PC-9 (cell line): ENCODE results near the gene CAPN10. TPM values are rescaled to one million over a fixed set of nuclear protein-coding genes. Genes with fewer than 3 reads are reported as not detected.
A peak's percentile ranks its signal among the peaks of the same experiment; 100 is the strongest.
"Not testable (repeated sequence)": the region's sequence is repeated elsewhere in the genome, so short reads cannot be mapped to it uniquely, and the experiment has no call there.

ENCODE experiments used
- BruUV-seq: library from RNA; stranded (reverse); fragments of 400-500 nt; replicated peaks from 2 replicates; lab custom pipeline; 2021; lab: Mats Ljungman, UMichigan
- CTCF ChIA-PET: fragments of 300-600 bp; sonication (Branson Sonifier 250); formaldehyde crosslinking; loops from one replicate; lab custom pipeline; 2022; ENCODE audit warnings: antibody characterized with exemption; lab: Charles Lee
- POLR2A ChIA-PET: fragments of 300-600 bp; sonication (Branson Sonifier 250); formaldehyde crosslinking; loops from one replicate; lab custom pipeline; 2022; ENCODE audit warnings: antibody characterized with exemption; ENCODE audit not compliant: unreplicated experiment; lab: Charles Lee
- DNase-seq, 2 experiments: peaks; one replicate each; pipeline versions ENCODE4 v3.0.0 to v3.0.0-alpha.2; 2015 to 2022; ENCODE audit warnings: mixed read lengths in 1 of 2
- H2AFZ ChIP-seq: fragments of 200-600 bp; sonication (generic); 2 replicates; pipeline ENCODE4 v1.8.1; 2017; ENCODE audit warnings: antibody characterized with exemption
- H3F3A ChIP-seq: fragments of 200-600 bp; sonication (generic); 2 replicates; pipeline ENCODE4 v1.8.1; 2017; ENCODE audit warnings: antibody characterized with exemption, mild to moderate bottlenecking, low read depth; ENCODE audit not compliant: insufficient read depth
- H3K27ac ChIP-seq: fragments of 200-600 bp; sonication (generic); 2 replicates; pipeline ENCODE4 v1.6.1; 2016; ENCODE audit warnings: mixed run types
- H3K27me3 ChIP-seq: fragments of 200-600 bp; sonication (generic); 2 replicates; pipeline ENCODE4 v1.6.1; 2016; ENCODE audit warnings: low read depth, mixed run types; ENCODE audit not compliant: insufficient read depth
- H3K36me3 ChIP-seq: fragments of 200-600 bp; sonication (generic); 2 replicates; pipeline ENCODE4 v1.6.1; 2016; ENCODE audit warnings: low read depth, mixed run types
- H3K4me1 ChIP-seq: fragments of 200-600 bp; sonication (generic); replicated peaks from 2 replicates; pipeline ENCODE4 v1.6.1; 2016; ENCODE audit warnings: mixed run types; ENCODE audit not compliant: insufficient read depth
- H3K4me2 ChIP-seq: fragments of 200-600 bp; sonication (generic); 2 replicates; pipeline ENCODE4 v1.6.1; 2017; ENCODE audit warnings: mixed run types
- H3K4me3 ChIP-seq: fragments of 200-600 bp; sonication (generic); 2 replicates; pipeline ENCODE4 v1.6.1; 2016; ENCODE audit warnings: mixed run types
- H3K79me2 ChIP-seq: fragments of 200-600 bp; sonication (generic); 2 replicates; pipeline ENCODE4 v1.6.1; 2017; ENCODE audit warnings: low read depth, mixed run types
- H3K9me2 ChIP-seq: fragments of 200-600 bp; sonication (generic); 2 replicates; pipeline ENCODE4 v1.8.1; 2017; ENCODE audit warnings: mild to moderate bottlenecking; ENCODE audit not compliant: insufficient read depth
- H3K9me3 ChIP-seq: fragments of 200-600 bp; sonication (generic); 2 replicates; pipeline ENCODE4 v1.8.1; 2016; ENCODE audit warnings: low read depth; ENCODE audit not compliant: insufficient read depth
- H4K20me1 ChIP-seq: fragments of 200-600 bp; sonication (generic); 2 replicates; pipeline ENCODE4 v1.8.1; 2017; ENCODE audit not compliant: insufficient read depth
- EZH2 ChIP-seq: fragments of 200-600 bp; sonication (generic); IDR thresholded peaks from 2 replicates; pipeline ENCODE4 v1.8.0; 2017; ENCODE audit warnings: antibody characterized with exemption, low read depth
- intact Hi-C: fragments of 100-400 bp; cut with micrococcal nuclease; formaldehyde crosslinking; loops from one replicate; pipeline ENCODE4 v1.10.0; 2022; ENCODE audit not compliant: unreplicated experiment
- total RNA-seq: library from RNA; stranded (reverse); gene quantifications from 2 replicates; pipeline ENCODE4 v1.2.3, GENCODE V29; 2021
- TF ChIP-seq, protein P1 (sequence below): fragments of 200-600 bp; sonication (generic); conservative IDR thresholded peaks from 2 replicates; pipeline ENCODE4 v1.6.1; 2017; ENCODE audit warnings: mixed run types, antibody characterized with exemption, mild to moderate bottlenecking, moderate library complexity

Gene CAPN10
- total RNA-seq, 1 experiment from 2014 or later: 49.8 TPM

DNA sequence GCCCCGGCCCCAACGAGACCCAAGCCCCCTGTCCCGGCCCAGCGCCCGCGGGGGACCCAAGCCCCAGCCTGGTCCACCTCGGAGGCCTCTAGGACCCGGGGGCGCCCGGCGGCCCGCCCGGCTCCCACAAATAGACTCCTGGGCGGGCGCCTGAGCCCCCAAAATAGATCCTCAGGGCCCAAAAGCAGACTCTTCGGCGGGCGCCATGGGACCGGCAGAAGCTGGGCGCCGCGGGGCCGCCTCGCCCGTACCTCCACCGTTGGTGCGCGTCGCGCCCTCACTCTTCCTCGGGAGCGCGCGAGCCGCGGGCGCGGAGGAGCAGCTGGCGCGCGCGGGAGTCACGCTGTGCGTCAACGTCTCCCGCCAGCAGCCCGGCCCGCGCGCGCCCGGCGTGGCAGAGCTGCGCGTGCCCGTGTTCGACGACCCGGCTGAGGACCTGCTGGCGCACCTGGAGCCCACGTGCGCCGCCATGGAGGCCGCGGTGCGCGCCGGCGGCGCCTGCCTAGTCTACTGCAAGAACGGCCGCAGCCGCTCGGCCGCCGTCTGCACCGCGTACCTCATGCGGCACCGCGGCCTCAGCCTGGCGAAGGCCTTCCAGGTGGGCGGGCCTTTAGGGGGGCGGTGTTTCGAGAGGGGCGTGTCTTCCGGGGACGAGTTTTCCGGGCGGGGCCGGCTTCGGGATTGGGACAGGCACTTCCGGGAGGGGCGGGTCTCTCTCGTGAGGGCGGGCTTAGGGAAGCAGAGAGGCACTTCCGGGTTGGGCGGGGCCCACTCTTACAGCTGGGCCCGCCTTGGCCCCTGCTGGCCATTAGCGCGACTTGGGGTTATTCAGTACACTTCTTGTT lies 25.8 kb upstream of the CAPN10 start:
- Histone ChIP-seq H3K27me3 (no peaks in the 10 kb centered on the region), H3K79me2 (peaks cover 74% of the 10 kb centered on the region), H3K4me1 (peaks cover 55% of the 10 kb centered on the region), H3K4me2 (peak overlapping the region; percentile 90), H3F3A (peaks cover 41% of the 10 kb centered on the region), H3K36me3 (peaks cover 18% of the 10 kb centered on the region), H3K9me3 (no peaks in the 10 kb centered on the region), H3K9me2 (no peaks in the 10 kb centered on the region), H3K4me3 (peak overlapping the region; percentile 75), H4K20me1 (peaks cover 30% of the 10 kb centered on the region), H3K27ac (peak overlapping the region; percentile 95), H2AFZ (peak overlapping the region; percentile 73; the same call in 1 of the 2 replicates)
- POLR2A ChIA-PET: interaction anchor here (0.6 to 1.5 kb wide), 7 partner anchors 19 to 1126 kb away, joined by 3 to 17 read pairs (median 5); partner anchors contain the start of genes CAPN10 and DTYMK
- intact Hi-C loops: loop anchor here (1.0 to 10.0 kb wide), 6 partner anchors 19 to 496 kb away; partner anchors contain the start of gene CAPN10
- no peak for TF ChIP-seq EZH2
- TF ChIP-seq, protein P1, sequence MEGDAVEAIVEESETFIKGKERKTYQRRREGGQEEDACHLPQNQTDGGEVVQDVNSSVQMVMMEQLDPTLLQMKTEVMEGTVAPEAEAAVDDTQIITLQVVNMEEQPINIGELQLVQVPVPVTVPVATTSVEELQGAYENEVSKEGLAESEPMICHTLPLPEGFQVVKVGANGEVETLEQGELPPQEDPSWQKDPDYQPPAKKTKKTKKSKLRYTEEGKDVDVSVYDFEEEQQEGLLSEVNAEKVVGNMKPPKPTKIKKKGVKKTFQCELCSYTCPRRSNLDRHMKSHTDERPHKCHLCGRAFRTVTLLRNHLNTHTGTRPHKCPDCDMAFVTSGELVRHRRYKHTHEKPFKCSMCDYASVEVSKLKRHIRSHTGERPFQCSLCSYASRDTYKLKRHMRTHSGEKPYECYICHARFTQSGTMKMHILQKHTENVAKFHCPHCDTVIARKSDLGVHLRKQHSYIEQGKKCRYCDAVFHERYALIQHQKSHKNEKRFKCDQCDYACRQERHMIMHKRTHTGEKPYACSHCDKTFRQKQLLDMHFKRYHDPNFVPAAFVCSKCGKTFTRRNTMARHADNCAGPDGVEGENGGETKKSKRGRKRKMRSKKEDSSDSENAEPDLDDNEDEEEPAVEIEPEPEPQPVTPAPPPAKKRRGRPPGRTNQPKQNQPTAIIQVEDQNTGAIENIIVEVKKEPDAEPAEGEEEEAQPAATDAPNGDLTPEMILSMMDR: no peak
- peak; percentile 94 to 100 for DNase-seq
- CTCF ChIA-PET: interaction anchor here (0.9 to 2.4 kb wide), 3 partner anchors 9 to 47 kb away, joined by 5 to 10 read pairs (median 9); partner anchors contain the start of gene CAPN10
- no TSS peak for BruUV-seq

DNA sequence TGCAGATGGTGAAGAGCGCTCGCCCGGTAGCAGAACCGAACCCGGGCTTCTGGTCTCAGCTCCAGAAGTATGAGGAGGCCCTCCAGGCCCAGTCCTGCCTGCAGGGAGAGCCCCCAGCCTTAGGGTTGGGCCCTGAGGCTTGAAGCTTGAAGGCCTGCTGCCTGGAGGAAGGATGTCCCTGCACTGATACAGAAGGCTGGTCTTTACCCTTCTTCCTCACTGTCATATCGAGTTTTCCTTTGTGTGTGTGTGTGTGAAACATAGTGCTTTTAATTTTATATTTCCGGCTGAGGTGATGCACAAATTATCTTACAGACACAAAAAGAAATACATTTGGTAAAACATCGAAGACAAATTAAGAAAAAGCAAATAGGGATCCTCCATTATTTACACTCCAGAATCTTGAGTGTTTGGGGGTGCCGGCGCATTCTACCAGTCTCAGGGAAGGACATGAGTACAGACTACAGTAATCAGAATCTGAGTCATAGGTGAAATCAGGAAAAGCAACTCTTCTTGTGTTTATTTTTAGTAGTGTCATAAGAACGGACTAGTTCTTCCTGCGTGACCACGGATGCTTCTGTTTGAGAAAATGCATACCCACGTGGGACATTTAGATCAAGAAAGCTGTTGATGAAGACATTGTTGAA lies 25.1 kb upstream of the CAPN10 start:
- peaks cover 24% of the 10 kb centered on the region for H4K20me1 ChIP-seq
- peaks cover 18% of the 10 kb centered on the region for H3K36me3 ChIP-seq
- H3K4me3 ChIP-seq: peak overlapping the region; percentile 75
- peak overlapping the region; percentile 89 for H3K4me2 ChIP-seq
- no peak for TF ChIP-seq EZH2
- TF ChIP-seq, protein P1: peak; percentile 35
- 0 out of 2 replicates have a peak overlapping the region, but pooled peaks have one; percentile 5 for H2AFZ ChIP-seq
- CTCF ChIA-PET: interaction anchor here (0.9 to 2.4 kb wide), 3 partner anchors 8 to 47 kb away, joined by 5 to 10 read pairs (median 9); partner anchors contain the start of gene CAPN10
- H3F3A ChIP-seq: peaks cover 46% of the 10 kb centered on the region
- POLR2A ChIA-PET: interaction anchor here (0.6 to 1.5 kb wide), 6 partner anchors 18 to 1125 kb away, joined by 3 to 17 read pairs (median 6); partner anchors contain the start of genes CAPN10 and DTYMK
- BruUV-seq: TSS peak; percentile 57
- DNase-seq: peak; percentile 48 to 96
- peak overlapping the region; percentile 95 for H3K27ac ChIP-seq
- no peaks in the 10 kb centered on the region for H3K27me3 ChIP-seq
- peaks cover 67% of the 10 kb centered on the region for H3K79me2 ChIP-seq
- intact Hi-C loops: loop anchor here (1.0 to 10.0 kb wide), 6 partner anchors 18 to 497 kb away; partner anchors contain the start of gene CAPN10
- no peaks in the 10 kb centered on the region for H3K9me3 ChIP-seq
- H3K4me1 ChIP-seq: peaks cover 60% of the 10 kb centered on the region
- no peaks in the 10 kb centered on the region for H3K9me2 ChIP-seq

DNA sequence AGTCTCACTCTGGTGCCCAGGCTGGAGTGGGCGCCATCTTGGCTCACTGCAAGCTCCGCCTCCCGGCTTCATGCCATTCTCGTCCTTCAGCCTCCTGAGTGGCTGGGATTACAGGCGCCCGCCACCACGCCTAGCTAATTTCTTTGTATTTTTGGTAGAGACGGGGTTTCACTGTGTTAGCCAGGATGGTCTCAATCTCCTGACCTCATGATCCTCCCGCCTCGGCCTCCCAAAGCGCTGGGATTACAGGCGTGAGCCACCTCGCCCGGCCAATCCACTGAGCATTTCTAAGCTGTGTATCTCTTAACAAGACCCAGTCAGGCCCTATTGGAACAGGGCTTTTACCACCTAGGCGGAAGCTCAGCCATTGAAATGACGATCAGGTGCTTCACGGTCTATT lies 23.3 kb upstream of the CAPN10 start:
- CTCF ChIA-PET, POLR2A ChIA-PET: not testable (repeated sequence)

More for the DNA sequence above, 23.3 kb upstream of the CAPN10 start:
- H3K4me3 ChIP-seq, DNase-seq, H3K9me3 ChIP-seq, H3K27me3 ChIP-seq, H3K9me2 ChIP-seq, BruUV-seq, H2AFZ ChIP-seq: not testable (repeated sequence)
- peaks cover 55% of the 10 kb centered on the region for H3K79me2 ChIP-seq
- peaks cover 18% of the 10 kb centered on the region for H3K36me3 ChIP-seq
- H3F3A ChIP-seq: peaks cover 46% of the 10 kb centered on the region
- peaks cover 15% of the 10 kb centered on the region for H4K20me1 ChIP-seq
- peak overlapping the region; percentile 95; the same call in 1 of the 2 replicates for H3K27ac ChIP-seq
- H3K4me2 ChIP-seq: peak overlapping the region; percentile 99
- H3K4me1 ChIP-seq: peaks cover 73% of the 10 kb centered on the region
- intact Hi-C loops: loop anchor here (10.0 kb wide), 2 partner anchors 408 to 498 kb away; no protein-coding TSS in a partner anchor
